DOHH2 (cell line): Measurements from ENCODE around the gene SLC39A6.

Source experiments
- H3F3A ChIP-seq: fragments of 200-600 bp; sonication (generic), shearing (Covaris generic); 2 replicates; pipeline ENCODE4 v1.6.0; 2016; ENCODE audit warnings: antibody characterized with exemption, mild to moderate bottlenecking; ENCODE audit not compliant: control insufficient read depth, insufficient read depth
- H3K27ac ChIP-seq: fragments of 200-600 bp; sonication (generic); 2 replicates; pipeline ENCODE4 v1.5.1; 2014; ENCODE audit warnings: low read depth, mild to moderate bottlenecking, low read length, moderate library complexity
- H3K27me3 ChIP-seq: fragments of 200-600 bp; sonication (generic); 2 replicates; pipeline ENCODE4 v1.6.1; 2014; ENCODE audit warnings: mild to moderate bottlenecking, low read length, mixed read lengths; ENCODE audit not compliant: control insufficient read depth
- H3K36me3 ChIP-seq: fragments of 200-600 bp; sonication (generic); 2 replicates; pipeline ENCODE4 v1.6.1; 2014; ENCODE audit warnings: mild to moderate bottlenecking, low read length, moderate library complexity, mixed read lengths; ENCODE audit not compliant: control insufficient read depth
- H3K4me1 ChIP-seq: fragments of 200-600 bp; sonication (generic); 2 replicates; pipeline ENCODE4 v1.6.1; 2014; ENCODE audit warnings: mild to moderate bottlenecking, low read length, mixed read lengths; ENCODE audit not compliant: control insufficient read depth
- H3K4me2 ChIP-seq: fragments of 200-600 bp; sonication (generic); 2 replicates; pipeline ENCODE4 v1.6.0; 2014; ENCODE audit warnings: mild to moderate bottlenecking, low read length, moderate library complexity
- H3K4me3 ChIP-seq: fragments of 200-600 bp; sonication (generic); 2 replicates; pipeline ENCODE4 v1.5.1; 2014; ENCODE audit warnings: mild to moderate bottlenecking, low read length, mixed read lengths
- H3K79me2 ChIP-seq: fragments of 200-600 bp; sonication (generic); 2 replicates; pipeline ENCODE4 v1.6.1; 2014; ENCODE audit warnings: mild to moderate bottlenecking, low read length, mixed read lengths; ENCODE audit not compliant: control insufficient read depth
- H3K9me2 ChIP-seq: fragments of 200-600 bp; sonication (generic); replicated peaks from 2 replicates; pipeline ENCODE4 v1.6.1; 2014; ENCODE audit warnings: mild to moderate bottlenecking, low read length, mixed read lengths; ENCODE audit not compliant: control insufficient read depth
- H3K9me3 ChIP-seq: fragments of 200-600 bp; sonication (generic); 2 replicates; pipeline ENCODE4 v1.6.1; 2014; ENCODE audit warnings: antibody characterized with exemption, low read length, mixed read lengths; ENCODE audit not compliant: control insufficient read depth, insufficient read depth
- H4K20me1 ChIP-seq: fragments of 200-600 bp; sonication (generic); 2 replicates; pipeline ENCODE4 v1.6.0; 2014; ENCODE audit warnings: low read depth, mild to moderate bottlenecking, antibody characterized with exemption, low read length, moderate library complexity; ENCODE audit not compliant: control insufficient read depth, insufficient read depth
- EZH2phosphoT487 ChIP-seq: fragments of 200-600 bp; sonication (generic); IDR thresholded peaks from 2 replicates; pipeline ENCODE4 v1.6.1; 2017; ENCODE audit warnings: borderline replicate concordance, mild to moderate bottlenecking, antibody characterized with exemption, low read length, moderate library complexity, mixed read lengths
- TF ChIP-seq, protein P1 (sequence below): fragments of 200-600 bp; sonication (generic); IDR thresholded peaks from one replicate; pipeline ENCODE4 v1.5.1; 2014; ENCODE audit warnings: antibody characterized with exemption, mild to moderate bottlenecking, low read depth, low read length; ENCODE audit not compliant: poor library complexity, severe bottlenecking

Gene SLC39A6

DNA sequence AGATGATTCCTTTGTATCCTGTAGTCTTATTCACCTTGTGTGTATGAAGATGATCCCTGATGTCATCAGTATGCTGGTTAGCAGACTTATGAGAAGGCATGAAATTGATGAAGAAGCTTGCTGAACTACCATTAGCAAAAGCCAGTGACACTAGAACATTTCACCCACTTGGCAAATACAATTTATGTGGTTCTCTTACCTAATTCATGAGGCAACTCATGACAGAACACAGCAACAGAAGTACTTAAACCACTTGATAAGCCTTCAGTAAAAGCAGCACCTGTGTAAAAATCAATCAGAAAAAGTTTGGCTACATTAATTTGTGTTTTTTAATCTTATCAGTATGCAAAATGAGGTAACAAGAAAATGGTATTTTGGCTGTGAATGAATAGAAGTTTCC, 16.8 kb downstream of the SLC39A6 start:
- H4K20me1 ChIP-seq = no peaks in the 10 kb centered on the region
- no peaks in the 10 kb centered on the region for H3K9me3 ChIP-seq
- peaks cover 38% of the 10 kb centered on the region for H3K36me3 ChIP-seq
- no peaks in the 10 kb centered on the region for H3K4me1 ChIP-seq
- no peaks in the 10 kb centered on the region for H3K9me2 ChIP-seq
- H3K27me3 ChIP-seq = no peaks in the 10 kb centered on the region
- no peaks in the 10 kb centered on the region for H3F3A ChIP-seq
- TF ChIP-seq, protein P1, sequence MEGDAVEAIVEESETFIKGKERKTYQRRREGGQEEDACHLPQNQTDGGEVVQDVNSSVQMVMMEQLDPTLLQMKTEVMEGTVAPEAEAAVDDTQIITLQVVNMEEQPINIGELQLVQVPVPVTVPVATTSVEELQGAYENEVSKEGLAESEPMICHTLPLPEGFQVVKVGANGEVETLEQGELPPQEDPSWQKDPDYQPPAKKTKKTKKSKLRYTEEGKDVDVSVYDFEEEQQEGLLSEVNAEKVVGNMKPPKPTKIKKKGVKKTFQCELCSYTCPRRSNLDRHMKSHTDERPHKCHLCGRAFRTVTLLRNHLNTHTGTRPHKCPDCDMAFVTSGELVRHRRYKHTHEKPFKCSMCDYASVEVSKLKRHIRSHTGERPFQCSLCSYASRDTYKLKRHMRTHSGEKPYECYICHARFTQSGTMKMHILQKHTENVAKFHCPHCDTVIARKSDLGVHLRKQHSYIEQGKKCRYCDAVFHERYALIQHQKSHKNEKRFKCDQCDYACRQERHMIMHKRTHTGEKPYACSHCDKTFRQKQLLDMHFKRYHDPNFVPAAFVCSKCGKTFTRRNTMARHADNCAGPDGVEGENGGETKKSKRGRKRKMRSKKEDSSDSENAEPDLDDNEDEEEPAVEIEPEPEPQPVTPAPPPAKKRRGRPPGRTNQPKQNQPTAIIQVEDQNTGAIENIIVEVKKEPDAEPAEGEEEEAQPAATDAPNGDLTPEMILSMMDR = no peak
- no peak for TF ChIP-seq EZH2phosphoT487
- H3K79me2 ChIP-seq = no peaks in the 10 kb centered on the region
- no peak overlapping the region for H3K27ac ChIP-seq
- no peak overlapping the region for H3K4me2 ChIP-seq
- no peak overlapping the region for H3K4me3 ChIP-seq

DNA sequence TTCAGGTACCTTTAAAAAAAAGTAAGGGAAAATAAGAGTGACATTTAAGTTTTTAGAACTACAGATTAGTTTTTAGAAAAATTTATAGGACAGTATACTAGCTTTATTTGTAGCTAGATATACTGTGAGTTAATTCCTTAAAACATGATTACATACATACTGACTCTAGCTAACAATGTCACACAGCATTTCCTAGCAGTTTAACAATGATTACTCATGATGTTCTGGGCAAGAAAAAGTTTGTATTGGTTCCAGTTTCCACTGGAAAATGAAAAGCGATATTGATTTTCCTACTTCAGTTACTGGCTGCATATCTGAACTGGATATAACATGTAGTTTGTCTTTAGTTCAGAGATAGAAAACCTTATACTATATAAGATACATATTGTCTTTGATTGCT, 19.4 kb downstream of the SLC39A6 start:
- peaks cover 32% of the 10 kb centered on the region for H3K36me3 ChIP-seq

DNA sequence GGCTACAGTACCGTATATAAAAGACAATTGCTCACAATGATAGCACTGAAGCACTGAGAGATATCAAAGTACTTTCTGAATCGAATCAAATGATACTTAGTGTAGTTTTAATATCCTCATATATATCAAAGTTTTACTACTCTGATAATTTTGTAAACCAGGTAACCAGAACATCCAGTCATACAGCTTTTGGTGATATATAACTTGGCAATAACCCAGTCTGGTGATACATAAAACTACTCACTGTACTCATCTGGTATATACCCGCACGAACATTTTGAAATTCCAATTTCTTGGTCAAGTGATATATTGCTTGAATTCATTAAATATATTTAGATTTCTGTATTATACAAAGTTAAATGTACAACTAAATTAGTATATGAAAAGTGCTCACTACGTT, 20.5 kb downstream of the SLC39A6 start:
- Histone ChIP-seq H4K20me1 (no peaks in the 10 kb centered on the region), H3K4me1 (no peaks in the 10 kb centered on the region), H3K9me3 (no peaks in the 10 kb centered on the region), H3F3A (no peaks in the 10 kb centered on the region), H3K79me2 (no peaks in the 10 kb centered on the region), H3K4me3 (no peak overlapping the region), H3K27ac (no peak overlapping the region), H3K9me2 (no peaks in the 10 kb centered on the region), H3K36me3 (peaks cover 23% of the 10 kb centered on the region), H3K27me3 (no peaks in the 10 kb centered on the region), H3K4me2 (no peak overlapping the region)
- TF ChIP-seq, protein P1 = no peak
- no peak for TF ChIP-seq EZH2phosphoT487

More for the DNA sequence above, 19.4 kb downstream of the SLC39A6 start:
- TF ChIP-seq EZH2phosphoT487 = no peak
- TF ChIP-seq, protein P1 = no peak
- no peaks in the 10 kb centered on the region for H3F3A ChIP-seq
- no peaks in the 10 kb centered on the region for H4K20me1 ChIP-seq
- no peaks in the 10 kb centered on the region for H3K4me1 ChIP-seq
- H3K4me2 ChIP-seq = no peak overlapping the region
- H3K27me3 ChIP-seq = no peaks in the 10 kb centered on the region
- H3K9me2 ChIP-seq = no peaks in the 10 kb centered on the region
- H3K27ac ChIP-seq = no peak overlapping the region
- no peaks in the 10 kb centered on the region for H3K9me3 ChIP-seq
- no peaks in the 10 kb centered on the region for H3K79me2 ChIP-seq
- no peak overlapping the region for H3K4me3 ChIP-seq

DNA sequence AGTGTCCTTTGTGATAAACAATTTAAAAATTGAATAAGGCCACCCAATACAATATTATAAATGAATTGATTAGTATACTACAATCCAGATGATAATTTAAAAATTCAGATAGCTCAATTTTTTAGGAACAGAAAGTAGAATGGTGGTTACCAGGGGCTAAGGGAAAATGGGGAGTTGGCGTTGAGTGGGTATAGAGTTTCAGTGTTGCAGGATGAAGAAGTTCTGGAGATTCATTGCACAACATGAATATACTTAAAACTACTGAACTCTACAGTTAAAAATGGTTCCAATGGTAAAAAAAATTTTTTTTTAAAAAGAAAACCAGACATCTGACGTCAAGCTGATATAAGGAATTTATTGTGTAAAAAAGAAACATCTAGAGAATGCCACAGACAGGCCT, 20.9 kb downstream of the SLC39A6 start:
- no peaks in the 10 kb centered on the region for H3K27me3 ChIP-seq
- H3F3A ChIP-seq = no peaks in the 10 kb centered on the region
- H3K9me2 ChIP-seq = no peaks in the 10 kb centered on the region
- TF ChIP-seq, protein P1 = no peak
- no peak for TF ChIP-seq EZH2phosphoT487
- no peaks in the 10 kb centered on the region for H3K4me1 ChIP-seq
- H4K20me1 ChIP-seq = no peaks in the 10 kb centered on the region
- H3K4me2 ChIP-seq = no peak overlapping the region
- H3K79me2 ChIP-seq = no peaks in the 10 kb centered on the region
- no peak overlapping the region for H3K27ac ChIP-seq
- H3K4me3 ChIP-seq = no peak overlapping the region
- no peaks in the 10 kb centered on the region for H3K9me3 ChIP-seq
- H3K36me3 ChIP-seq = peaks cover 23% of the 10 kb centered on the region
